HUDEP-2 (cell line): Measurements from ENCODE around the gene COMP.

ENCODE experiments used
- DNase-seq, 76 experiments: peaks; one replicate each; lab custom pipeline; 2025; ENCODE audit not compliant: unreplicated experiment in 76 of 76; lab: John Stamatoyannopoulos, UW

Gene COMP

DNA sequence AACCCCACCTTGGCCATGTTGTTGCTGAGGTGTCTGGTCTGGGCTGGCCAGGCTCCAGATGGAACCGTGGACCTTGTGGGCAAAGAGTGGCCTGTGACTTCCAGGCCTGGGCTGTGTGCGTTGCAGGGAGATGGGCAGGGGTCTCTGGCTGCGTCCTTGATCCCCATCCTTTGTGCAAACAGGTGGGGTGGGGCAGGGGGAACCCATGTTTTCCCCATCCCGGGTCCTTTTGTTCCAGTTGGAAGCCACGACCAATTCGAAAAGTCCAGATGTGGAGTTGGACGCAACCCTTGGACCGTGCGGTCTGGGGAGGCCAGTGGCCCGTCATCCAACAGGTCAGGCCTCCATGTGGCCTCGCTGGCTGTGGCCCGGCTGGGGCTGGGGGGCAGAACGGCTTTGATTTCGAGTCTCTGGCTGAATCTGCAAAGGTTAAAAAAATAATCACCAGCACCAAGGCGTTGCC, 13.1 kb upstream of the COMP start:
- DNase-seq = no peak

DNA sequence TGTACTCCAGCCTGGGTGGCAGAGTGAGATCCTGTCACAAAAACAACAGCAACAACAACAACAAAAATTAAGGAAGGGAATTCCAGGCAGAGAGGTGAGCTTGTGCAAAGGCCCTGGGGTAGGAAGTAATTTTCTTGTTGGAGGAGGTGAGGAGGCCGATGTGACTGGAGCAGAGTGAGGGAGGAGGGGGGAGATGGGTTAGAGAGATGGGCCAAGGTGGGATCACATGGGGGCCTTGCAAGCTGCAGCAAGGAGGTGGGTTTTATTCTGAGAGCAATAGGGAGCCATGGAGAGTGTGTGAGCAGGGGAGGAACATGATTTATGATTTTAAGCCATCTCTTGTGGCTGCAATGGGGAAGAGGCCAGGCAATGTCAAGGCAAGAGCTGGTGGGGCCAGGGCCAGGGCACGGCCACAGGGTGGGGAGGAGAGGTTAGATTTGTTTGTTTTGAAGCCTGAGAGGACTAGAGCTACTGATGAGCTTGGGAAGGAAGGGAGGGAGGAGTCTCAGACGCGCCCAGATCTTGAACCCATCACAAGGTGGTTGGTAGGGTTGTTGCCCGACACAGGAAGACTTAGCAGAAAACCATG, 12.5 kb upstream of the COMP start:
- DNase-seq = no peak

DNA sequence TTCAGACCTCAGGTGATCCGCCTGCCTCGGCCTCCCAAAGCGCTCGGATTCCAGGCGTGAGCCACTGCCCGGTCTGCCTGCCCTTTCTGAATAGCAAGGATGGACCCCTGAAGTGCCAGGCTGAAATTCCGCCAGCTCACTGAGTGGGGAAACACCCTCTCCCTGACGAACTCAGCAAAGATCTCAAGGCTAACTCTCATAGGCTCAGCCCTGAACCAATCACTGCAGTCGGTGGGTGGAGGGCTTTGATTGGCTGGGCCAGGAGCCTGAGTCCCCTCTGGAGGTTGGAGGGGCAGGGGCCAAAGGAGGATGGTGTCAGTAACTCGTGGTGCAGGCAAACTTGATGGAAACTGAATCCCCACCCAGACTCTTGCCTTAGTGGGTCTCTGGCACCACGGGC, 11.2 kb upstream of the COMP start:
- DNase-seq = no peak

DNA sequence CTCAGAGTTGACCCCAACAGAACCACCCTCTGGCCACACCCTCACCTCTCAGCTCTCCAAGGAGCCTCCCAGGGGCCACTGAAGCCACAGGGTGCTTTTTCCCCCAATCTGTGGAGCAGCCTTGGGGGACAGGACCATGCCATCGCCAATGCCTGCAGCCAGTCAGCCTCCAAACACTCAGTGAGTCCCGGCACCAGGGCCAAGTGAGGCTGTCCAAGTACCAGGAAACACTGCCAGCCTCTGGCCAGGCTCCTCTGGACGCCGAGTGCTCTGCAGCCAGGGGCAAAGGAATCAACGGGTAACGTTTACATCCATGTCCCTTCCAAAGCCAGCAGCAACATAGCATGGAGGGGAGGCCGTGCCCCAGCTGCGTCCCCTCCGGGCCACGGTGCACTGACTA, 9.5 kb upstream of the COMP start:
- no peak for DNase-seq

DNA sequence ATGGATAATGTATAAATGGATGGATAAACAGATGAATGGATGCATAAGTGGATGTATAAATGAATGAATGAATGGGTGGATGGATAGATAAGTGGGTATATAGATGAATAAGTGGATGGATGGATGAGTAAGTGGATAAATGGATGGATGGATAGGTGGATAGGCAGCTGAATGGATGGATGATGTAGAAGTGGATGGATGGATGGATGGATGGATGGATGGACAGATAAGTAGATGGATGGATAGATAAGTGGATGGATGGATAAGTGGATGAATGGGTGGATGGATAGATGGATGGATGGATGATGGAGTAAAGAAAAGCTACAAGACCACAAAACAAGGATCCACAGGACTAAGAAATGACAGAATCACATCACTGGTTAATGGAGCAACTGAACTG, 9.0 kb upstream of the COMP start:
- no peak for DNase-seq

DNA sequence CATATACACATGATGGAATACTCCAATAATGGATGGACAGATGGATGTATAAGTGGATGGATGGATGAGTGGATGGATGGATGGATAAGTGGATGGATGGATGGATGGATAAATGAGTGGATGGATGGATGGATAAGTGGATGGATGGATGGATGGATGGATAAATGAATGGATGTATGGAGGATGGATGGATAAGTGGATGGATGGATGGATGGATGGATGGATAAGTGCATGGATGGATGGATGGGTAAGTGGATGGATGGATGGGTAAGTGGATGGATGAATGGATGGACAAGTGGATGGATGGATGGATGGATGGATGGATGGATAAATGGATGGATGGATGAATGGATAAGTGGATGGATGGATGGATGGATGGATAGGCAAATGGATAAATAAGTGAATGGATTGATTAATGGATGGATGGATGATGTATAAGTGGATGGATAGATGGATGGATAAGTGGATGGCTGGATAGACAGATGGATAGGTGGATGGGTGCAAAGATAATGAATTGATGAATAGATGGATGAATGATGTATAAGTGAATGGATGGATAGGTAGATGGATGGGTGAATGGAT, 8.4 kb upstream of the COMP start:
- no peak for DNase-seq

DNA sequence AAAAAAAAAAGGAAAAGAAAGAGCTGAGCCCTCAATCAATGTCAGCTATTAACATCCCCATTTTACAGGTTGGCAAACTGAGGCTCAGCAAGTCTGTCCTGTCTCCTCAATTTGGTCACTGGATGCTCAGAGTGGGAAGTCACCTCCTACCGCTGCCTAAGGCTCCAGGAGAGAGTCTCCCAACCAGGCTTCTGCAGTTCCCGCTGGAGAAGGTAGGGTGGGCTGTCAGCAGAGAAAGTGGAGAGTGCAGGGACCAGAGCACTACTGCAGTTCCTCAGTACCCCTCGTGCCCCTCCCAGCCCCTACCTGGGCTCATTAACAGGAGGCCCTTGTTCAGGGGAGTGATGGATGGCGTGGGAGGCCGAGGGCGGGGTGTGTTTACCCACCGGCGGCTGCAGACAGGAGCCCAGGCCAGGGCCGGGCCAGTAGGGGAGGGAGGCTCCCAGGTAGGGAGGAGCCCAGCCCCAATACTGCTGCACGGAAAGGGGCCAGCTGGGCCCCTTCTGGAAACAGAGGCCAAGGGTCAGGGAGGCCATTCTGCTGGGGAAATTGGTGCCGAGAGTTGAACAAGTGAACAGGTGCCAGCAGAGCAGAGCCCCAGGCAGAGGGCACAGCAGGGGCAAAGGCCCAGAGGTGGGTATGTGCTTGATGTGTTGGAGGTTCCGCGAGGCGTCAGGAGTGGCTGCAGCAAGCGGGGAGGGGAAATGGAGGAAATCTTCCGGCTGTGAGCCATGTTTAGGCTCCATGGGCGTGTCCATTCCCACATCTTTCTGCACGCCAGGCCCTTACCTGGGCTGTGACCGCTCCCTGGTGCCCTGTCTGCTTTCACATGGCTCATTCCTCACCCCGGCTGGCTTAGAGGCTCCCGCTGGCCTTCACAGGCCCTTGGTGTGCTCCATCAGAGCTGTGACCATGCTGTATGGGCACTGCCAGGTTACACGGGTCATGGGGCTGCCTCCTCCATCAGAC, 7.6 kb upstream of the COMP start:
- DNase-seq = no peak

DNA sequence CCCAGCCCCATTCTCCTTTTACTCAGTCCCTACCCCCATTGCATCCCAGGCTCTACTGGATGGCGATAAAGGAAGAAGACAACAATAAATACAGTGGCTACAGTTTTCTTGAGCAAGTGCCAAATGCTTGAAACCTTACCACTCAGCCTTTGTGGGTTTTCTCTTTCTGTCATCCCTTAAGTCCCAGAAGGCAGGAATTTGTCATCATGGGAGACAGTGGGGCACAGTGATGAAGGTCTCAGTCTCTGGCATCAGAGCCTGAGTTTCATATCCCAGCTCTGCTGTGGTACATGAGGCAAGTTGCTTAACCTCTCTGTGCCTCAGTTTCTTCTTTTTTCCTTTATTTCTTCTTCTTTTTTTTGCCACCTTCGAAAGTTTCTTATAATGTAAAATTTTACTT, 5.1 kb upstream of the COMP start:
- DNase-seq = no peak

DNA sequence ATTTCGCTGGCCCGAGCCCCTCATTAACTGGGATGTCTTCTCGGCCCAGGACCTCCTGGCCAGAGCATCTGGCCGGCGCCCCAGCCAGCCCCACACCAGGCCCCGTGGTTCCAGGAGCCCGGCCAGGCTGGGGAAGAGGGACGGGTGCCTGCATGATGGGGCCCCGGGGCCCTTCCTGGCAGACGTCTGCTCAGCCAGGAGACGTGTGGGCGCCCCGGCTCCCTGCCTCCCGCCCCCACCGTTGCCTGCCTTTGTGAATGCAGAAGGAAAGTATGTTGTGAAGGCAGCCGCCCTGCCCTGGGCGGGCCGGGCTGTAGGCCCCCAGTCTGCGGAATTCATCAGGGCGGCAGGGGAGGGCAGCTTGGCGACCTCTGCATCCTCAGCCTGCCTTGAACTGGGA, 4.4 kb upstream of the COMP start:
- DNase-seq = no peak

DNA sequence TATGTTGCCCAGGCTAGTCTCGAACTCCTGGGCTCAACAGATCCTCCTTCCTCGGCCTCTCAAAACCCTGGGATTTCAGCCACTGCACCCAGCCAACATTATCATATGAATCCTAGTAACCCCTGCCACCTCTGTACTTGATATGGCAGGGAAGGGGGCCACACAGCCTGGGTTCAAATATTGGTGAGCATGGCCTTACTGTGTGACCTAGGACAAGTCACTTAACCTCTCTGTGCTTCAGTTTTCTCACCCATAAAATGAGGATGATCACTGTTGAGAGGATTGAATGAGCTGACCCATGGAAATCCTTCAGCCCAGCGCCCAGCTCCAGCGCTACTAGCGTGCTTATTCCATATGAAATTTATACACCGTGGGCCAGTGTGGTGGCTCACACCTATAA, 3.6 kb upstream of the COMP start:
- no peak for DNase-seq

DNA sequence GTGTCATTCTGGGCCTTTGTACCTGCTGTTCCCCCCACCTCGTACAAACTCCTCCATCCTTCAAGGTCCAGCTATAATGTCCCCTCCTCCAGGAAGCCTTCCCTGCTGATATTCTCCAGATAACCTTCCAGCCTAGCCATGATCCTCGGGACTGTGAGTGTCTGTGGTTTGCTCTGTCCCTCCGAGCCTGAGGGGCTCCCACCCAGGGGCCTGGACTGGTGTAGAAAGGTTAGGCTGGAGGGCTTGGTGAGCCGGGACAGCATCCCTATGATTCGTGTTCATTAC, 2.9 kb upstream of the COMP start:
- DNase-seq = no peak

DNA sequence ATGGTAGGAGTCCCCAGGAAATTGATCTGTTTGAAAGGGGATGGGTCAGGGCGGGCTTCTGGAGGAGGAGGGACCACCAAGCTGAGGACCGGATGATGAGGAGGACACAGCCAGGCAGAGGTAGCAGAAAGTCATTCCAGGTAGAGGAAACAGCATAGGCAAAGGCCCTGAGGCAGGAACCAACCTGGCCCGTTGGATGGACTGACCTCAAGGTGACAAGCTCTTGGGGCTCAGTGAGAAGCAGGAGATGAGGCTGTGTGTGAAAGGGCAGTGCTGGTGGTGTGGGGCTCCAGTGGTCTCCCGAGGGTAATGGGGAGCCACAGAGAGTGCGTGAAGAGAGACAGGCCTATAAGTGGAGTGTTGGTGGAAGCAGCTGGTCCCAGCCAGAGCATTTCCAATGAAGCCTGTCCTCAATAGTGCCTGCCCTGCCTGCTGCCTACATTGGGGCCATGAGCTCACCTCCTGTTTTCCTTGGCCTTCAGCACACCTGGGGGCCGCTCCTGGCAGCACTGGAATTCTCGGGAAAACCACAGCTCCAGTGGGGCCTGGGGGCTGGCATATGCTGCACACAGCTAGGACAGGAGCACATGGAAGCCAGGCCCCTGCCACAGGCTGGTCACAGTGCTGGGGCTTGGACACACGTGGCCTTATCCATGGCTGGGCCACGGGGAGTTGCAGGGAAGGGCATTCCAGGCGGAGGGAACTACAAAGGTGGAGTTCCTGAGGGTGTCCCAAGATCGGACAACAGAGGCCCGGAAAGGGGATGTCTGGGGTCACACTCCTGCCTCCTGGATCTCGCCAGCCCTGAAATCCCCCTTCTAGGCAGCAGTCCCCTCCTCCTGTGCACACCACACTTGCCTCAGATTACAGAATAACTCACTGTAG, 2.3 kb upstream of the COMP start:
- DNase-seq = no peak

DNA sequence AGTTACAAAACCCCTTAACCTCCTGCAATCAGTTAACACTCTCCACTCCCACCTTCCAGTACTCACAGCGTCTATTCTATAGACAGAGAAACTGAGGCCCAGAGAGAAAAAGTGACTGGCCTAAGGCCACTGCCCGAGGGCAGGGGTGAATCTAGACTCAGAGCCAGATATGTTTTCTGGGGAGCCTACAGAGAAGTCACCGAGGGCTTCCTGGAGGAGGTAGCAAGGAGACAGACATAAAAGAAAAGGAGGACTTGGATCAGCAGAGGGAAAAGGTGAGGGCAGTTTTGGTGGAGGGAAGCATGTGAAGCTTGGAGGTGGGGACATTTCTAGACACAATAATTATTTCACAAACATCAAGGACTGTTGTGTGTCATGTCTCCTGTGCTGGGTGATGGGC, 1.6 kb upstream of the COMP start:
- DNase-seq = no peak

DNA sequence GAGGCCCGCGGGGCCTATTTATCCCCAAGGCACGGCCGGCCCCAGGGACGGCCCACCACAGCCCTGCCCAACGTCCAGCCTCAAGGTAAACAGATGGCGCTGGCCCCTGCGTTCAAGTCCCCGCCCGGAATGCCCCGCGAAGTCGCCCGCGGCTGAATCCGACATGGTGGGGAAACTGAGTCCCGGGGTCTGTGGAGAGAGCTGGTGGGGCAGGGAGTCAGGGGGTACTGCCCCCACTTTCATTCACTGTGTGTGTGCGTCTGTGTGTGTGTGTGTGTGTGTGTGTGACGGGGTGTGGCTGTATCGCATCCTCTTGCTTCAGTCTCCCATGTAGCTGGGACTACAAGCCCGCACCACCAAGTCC, 192 bp upstream of the COMP start:
- no peak for DNase-seq

DNA sequence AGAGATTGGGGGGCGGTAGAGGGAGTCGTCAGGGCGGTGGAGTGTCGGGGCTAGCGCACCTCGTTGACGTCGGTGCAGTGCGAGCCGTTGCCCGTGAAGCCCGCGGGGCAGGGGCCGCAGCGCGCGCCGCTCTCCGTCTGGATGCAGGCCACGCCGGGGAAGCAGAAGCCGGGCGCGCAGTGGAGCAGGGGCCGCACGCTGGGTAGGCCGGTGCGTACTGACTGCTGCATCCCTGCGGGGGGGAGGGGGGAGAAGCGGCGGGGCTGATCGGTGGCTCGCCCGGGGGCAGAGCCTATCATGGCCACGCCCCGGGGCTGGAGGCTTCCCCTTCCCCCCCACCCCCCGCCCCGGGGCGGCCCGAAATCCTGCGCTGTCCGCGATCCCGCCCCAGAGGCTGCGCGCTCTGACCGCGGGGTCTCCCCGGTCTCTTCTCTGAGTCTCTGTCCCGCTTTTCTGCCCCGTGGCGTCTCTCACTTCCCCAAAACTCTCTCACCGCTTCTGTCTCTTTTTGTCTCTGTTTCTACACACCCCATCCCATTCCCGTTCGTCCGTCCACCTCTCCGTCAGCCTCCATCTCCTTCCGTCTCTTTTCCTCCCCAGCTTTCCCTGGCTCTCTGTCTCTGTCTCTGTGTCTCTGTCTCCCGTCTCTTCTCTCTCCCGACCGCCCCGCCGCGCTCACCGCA, 1.1 kb downstream of the COMP start:
- DNase-seq = no peak

DNA sequence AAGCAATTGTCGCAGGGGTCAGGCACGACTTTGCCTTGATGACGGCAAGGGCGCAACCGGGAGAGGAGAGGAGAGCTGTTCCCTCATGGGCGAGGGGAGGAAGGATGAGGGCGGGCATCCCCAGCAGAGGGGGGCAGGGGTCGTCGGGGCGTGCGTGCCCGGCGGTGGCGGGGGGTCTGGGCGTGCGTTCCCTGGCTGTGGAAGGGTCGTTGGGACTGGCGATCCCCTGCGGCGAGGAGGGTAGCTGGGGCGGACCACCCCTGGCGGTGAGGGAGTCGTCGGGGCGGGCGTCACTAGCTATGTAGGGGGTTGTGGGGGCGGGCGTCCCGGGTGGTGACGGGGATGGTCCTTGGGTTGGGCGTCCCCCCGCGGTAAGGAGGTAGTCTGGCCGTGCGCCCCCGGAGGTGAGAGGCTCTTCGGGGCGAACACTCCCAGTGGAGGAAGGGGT, 1.7 kb downstream of the COMP start:
- no peak for DNase-seq

DNA sequence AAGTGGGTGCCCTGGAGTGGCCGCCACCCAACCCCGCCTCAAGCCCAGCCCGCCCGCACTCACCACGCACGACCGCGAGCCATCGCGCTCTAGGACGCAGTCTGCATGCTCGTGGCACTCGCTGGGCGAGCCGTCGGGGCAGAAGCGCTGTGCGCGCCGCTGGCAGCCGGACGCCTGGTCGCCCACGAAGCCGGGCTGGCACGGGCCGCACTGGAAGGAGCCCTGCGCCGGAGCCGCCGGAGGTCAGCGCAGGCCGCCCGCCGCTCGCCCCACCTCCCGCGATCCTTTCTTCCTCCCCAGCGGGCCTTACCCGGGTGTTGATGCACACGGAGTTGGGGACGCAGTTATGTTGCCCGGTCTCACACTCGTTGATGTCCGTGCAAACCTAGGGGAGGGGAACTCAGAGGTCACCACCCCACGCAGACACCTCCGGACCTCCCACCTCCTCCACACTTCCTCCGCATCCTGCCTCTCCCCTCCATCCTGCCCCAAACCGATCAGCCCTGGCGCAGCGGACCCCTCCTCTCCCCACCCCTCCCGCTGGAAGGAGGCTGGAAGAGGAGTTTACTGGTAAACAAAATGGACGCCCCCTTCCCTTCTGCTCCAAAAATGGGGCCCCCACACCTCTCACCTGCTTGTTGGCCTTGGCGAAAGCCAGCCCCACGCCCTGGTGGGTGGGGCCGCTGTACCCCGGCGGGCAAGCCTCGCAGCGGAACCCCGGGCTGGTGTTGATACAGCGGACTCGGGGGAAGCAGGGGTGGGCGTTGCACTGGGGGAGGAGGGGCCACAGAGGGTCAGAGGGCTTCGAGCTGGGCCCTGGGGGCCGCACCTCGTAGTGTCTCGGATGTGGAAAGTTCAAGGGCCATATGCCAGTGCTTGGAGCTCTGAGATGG, 2.3 kb downstream of the COMP start:
- no peak for DNase-seq

DNA sequence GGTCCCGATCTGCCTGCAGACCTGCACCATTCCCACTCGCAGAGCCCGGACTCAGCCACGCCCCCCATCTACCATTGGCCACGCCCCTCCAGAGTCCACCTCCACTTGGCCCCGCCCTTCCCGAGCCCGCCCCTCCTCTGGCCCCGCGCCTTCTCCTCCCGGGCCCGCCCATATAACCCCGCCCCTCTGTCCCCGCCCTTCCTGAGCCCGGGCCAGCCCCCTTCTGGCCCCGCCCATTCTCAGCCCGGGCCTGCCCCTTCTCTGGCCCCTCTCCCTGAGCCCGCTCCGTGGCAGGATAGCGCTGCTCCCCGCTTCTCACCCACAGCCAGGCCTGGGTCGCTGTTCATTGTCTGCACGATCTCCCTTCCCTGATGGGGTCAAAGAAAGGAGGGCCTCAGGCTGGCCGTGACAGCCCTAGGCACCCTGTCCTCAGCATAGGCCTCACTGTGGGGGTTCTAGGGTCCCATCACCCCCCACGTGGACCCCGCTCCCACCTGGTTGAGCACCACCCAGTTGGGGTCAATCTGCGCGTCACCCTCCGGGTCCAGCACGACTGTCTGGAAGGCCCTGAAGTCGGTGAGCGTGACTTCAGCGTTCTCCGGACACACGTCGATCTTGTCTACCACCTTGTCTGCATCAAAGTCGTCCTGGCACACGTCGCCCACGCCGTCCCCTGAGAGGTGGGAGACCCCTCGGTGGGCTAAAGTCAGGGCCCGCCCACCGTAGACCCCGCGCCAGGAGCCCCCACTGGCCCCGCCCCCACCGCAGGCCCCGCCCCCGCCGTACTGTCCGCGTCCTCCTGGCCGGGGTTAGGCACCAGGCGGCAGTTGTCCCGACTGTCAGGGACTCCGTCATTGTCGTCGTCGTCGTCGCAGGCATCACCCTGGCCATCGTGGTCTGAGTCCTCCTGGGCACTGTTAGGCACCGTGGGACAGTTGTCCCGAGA, 5.7 kb downstream of the COMP start:
- peak in 68 of 76 experiments; percentile 12 to 97 (median 86) for DNase-seq

DNA sequence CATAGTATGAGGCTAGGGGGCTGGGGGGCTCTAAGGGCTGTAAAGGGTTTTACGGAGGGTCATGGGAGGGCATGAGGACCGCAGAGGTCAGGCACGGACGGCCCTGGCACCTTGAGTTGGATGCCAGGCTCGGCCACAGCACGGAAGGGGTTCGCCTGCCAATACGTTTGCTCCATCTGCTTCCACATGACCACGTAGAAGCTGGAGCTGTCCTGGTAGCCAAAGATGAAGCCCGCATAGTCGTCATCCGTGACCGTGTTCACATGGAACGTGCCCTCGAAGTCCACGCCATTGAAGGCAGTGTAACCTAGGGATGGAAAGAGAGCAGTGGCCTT, 6.4 kb downstream of the COMP start:
- no peak for DNase-seq
